ENCODE results near the gene DDR1.
A peak's percentile ranks its signal among the peaks of the same experiment; 100 is the strongest.
"Not testable (repeated sequence)": the region's sequence is repeated elsewhere in the genome, so short reads cannot be mapped to it uniquely, and the experiment has no call there.

The DDR1 gene

GRCh38 chr6:30894935-30895334 is 10.6 kb downstream of the DDR1 start:
- DNase-seq = no peak

- DNase-seq = no peak
Measured at GRCh38 chr6:30895343-30895742, 11.0 kb downstream of the DDR1 start.

- DNase-seq = no peak
Measured at GRCh38 chr6:30896541-30896940, 12.2 kb downstream of the DDR1 start.

GRCh38 chr6:30897882-30898281 is 13.6 kb downstream of the DDR1 start:
- no peak for DNase-seq

- no peak for DNase-seq
Measured at GRCh38 chr6:30898750-30899360, 14.5 kb downstream of the DDR1 start.

- DNase-seq = no peak
Measured at GRCh38 chr6:30900863-30901417, 16.6 kb downstream of the DDR1 start.

- DNase-seq = no peak
Measured at GRCh38 chr6:30901436-30901835, 17.1 kb downstream of the DDR1 start.

GRCh38 chr6:30902196-30902595 is 17.9 kb downstream of the DDR1 start:
- not testable (repeated sequence) for DNase-seq

GRCh38 chr6:30902709-30903108 is 18.4 kb downstream of the DDR1 start:
- DNase-seq = no peak

GRCh38 chr6:30903236-30903635 is 18.9 kb downstream of the DDR1 start:
- no peak for DNase-seq

- DNase-seq = not testable (repeated sequence)
Measured at GRCh38 chr6:30907290-30907757, 23.0 kb downstream of the DDR1 start.

GRCh38 chr6:30907758-30908591 is 23.7 kb downstream of the DDR1 start, which contains the start of gene GTF2H4:
TSS of gene GTF2H4 (plus strand) at chr6:30908207.
- peak; percentile 98 for DNase-seq

GRCh38 chr6:30908700-30909099 is 24.4 kb downstream of the DDR1 start:
- DNase-seq = no peak

GRCh38 chr6:30910473-30910872 is 26.2 kb downstream of the DDR1 start:
- not testable (repeated sequence) for DNase-seq

GRCh38 chr6:30912746-30913520 is 28.6 kb downstream of the DDR1 start:
- no peak for DNase-seq

- DNase-seq = no peak
Measured at GRCh38 chr6:30913721-30914075, 29.4 kb downstream of the DDR1 start.

GRCh38 chr6:30914076-30914853 is 29.9 kb downstream of the DDR1 start, which contains the start of gene VARS2:
TSS of gene VARS2 (plus strand) at chr6:30914238. CDS start at chr6:30914837, 599 bp downstream.
- peak; percentile 94 for DNase-seq

- DNase-seq = no peak
Measured at GRCh38 chr6:30914854-30915590, 30.7 kb downstream of the DDR1 start.

- DNase-seq = peak; percentile 54
Measured at GRCh38 chr6:30915591-30915946, 31.2 kb downstream of the DDR1 start.

GRCh38 chr6:30917041-30917440 is 32.7 kb downstream of the DDR1 start:
- no peak for DNase-seq

- no peak for DNase-seq
Measured at GRCh38 chr6:30917487-30917886, 33.2 kb downstream of the DDR1 start.

- no peak for DNase-seq
Measured at GRCh38 chr6:30918670-30919069, 34.4 kb downstream of the DDR1 start.
